Endothelial cell of umbilical vein (primary cell): ENCODE results near the gene ATG7. TPM values are rescaled to one million over a fixed set of nuclear protein-coding genes. Genes with fewer than 3 reads are reported as not detected.

Source experiments
- BruUV-seq: library from RNA; stranded (reverse); fragments of 400-500 nt; replicated peaks from 2 replicates; lab custom pipeline; 2021; lab: Mats Ljungman, UMichigan
- CTCF ChIA-PET: fragments of 300-600, 350-600 bp; sonication (Branson Sonifier 250); formaldehyde crosslinking; loops from one replicate; lab custom pipeline; 2021; ENCODE audit warnings: antibody characterized with exemption, inconsistent platforms; lab: Charles Lee
- POLR2A ChIA-PET: fragments of 300-600, 350-600 bp; sonication (Branson Sonifier 250); formaldehyde crosslinking; loops from one replicate; lab custom pipeline; 2021; ENCODE audit warnings: antibody characterized with exemption, inconsistent platforms; lab: Charles Lee
- DNase-seq: peaks from one replicate; pipeline ENCODE4 v3.0.0-alpha.2; 2011; ENCODE audit warnings: low read depth, low spot score
- FAIRE-seq: peaks from 2 replicates; lab custom pipeline; 2011; peaks lifted over from hg19 to GRCh38; lab: Jason Lieb, UNC
- H2AFZ ChIP-seq: 2 replicates; pipeline ENCODE4 v1.6.0; 2012; ENCODE audit warnings: low read depth, low read length, control low read depth, inconsistent platforms
- H3K27ac ChIP-seq: 2 replicates; pipeline ENCODE4 v1.5.1; 2011; ENCODE audit warnings: low read depth, mild to moderate bottlenecking, control low read depth, low read length, moderate library complexity; ENCODE audit not compliant: insufficient read depth
- H3K27me3 ChIP-seq, 2 experiments: 2 replicates each; pipeline versions ENCODE4 v1.6.0 to v1.6.1; 2011; ENCODE audit warnings: low read length in 2 of 2, mixed read lengths in 1 of 2; ENCODE audit not compliant: control insufficient read depth in 2 of 2, insufficient read depth in 2 of 2
- H3K36me3 ChIP-seq, 2 experiments: 2 replicates in 1 of 2; 3 replicates in 1 of 2; pipeline ENCODE4 v1.5.1; 2011; ENCODE audit warnings: low read length in 2 of 2, mild to moderate bottlenecking in 1 of 2, moderate library complexity in 1 of 2; ENCODE audit not compliant: control insufficient read depth in 2 of 2, insufficient read depth in 2 of 2; ENCODE audit errors: extremely low read depth in 1 of 2
- H3K4me1 ChIP-seq: 3 replicates; pipeline ENCODE4 v1.5.1; 2011; ENCODE audit warnings: mild to moderate bottlenecking, low read length; ENCODE audit not compliant: control insufficient read depth, insufficient read depth; ENCODE audit errors: extremely low read depth
- H3K4me2 ChIP-seq: 2 replicates; pipeline ENCODE4 v1.6.1; 2011; ENCODE audit warnings: low read length, control low read depth, mixed read lengths; ENCODE audit not compliant: insufficient read depth
- H3K4me3 ChIP-seq, 3 experiments: fragments of 200-600 bp in 1 of 3; sonication (generic), shearing (Covaris generic) in 1 of 3; replicated peaks in 1 of 3; 2 replicates each; pipeline ENCODE4 v1.5.1; 2011 to 2016; ENCODE audit warnings: control low read depth in 3 of 3, low read length in 3 of 3, mild to moderate bottlenecking in 2 of 3, inconsistent platforms in 1 of 3, low read depth in 1 of 3, moderate library complexity in 1 of 3; ENCODE audit not compliant: insufficient read depth in 1 of 3
- H3K79me2 ChIP-seq: 2 replicates; pipeline ENCODE4 v1.6.0; 2012; ENCODE audit warnings: low read length, inconsistent platforms; ENCODE audit not compliant: control insufficient read depth, insufficient read depth
- H3K9ac ChIP-seq: replicated peaks from 2 replicates; pipeline ENCODE3; 2011; ENCODE audit warnings: low read length, control low read depth; ENCODE audit not compliant: insufficient read depth; ENCODE audit errors: extremely low read depth
- H3K9me1 ChIP-seq: replicated peaks from 3 replicates; pipeline ENCODE4 v1.6.0; 2011; ENCODE audit warnings: mild to moderate bottlenecking, low read length; ENCODE audit not compliant: control insufficient read depth, insufficient read depth; ENCODE audit errors: extremely low read depth
- H3K9me3 ChIP-seq: replicated peaks from 2 replicates; pipeline ENCODE4 v1.5.1; 2012; ENCODE audit warnings: low read length, inconsistent platforms; ENCODE audit not compliant: control insufficient read depth, insufficient read depth
- H4K20me1 ChIP-seq: replicated peaks from 2 replicates; pipeline ENCODE3; 2011; ENCODE audit warnings: mild to moderate bottlenecking, low read length; ENCODE audit not compliant: control insufficient read depth, insufficient read depth; ENCODE audit errors: extremely low read depth
- CTCF ChIP-seq, 2 donors: IDR thresholded peaks; 1 replicate in 1 of 2; 2 replicates in 1 of 2; pipeline ENCODE4 v1.5.1; 2011; ENCODE audit warnings: low read length in 2 of 2, mild to moderate bottlenecking in 2 of 2, moderate library complexity in 2 of 2, control low read depth in 1 of 2, inconsistent platforms in 1 of 2, low read depth in 1 of 2; ENCODE audit not compliant: insufficient read depth in 1 of 2; ENCODE audit errors: extremely low read depth in 1 of 2
- FOS ChIP-seq: IDR thresholded peaks from 2 replicates; pipeline ENCODE4 v1.6.1; 2011; ENCODE audit warnings: mild to moderate bottlenecking, low read length, moderate library complexity, borderline replicate concordance; ENCODE audit not compliant: insufficient read depth
- GATA2 ChIP-seq: IDR thresholded peaks from 2 replicates; pipeline ENCODE4 v1.7.0; 2011; ENCODE audit warnings: low read depth, mild to moderate bottlenecking, moderate library complexity, mixed read lengths, low read length; ENCODE audit not compliant: insufficient read length, insufficient read depth
- MAX ChIP-seq: IDR thresholded peaks from 2 replicates; pipeline ENCODE4 v1.6.1; 2011; ENCODE audit not compliant: insufficient read depth, insufficient read length
- POLR2A ChIP-seq: IDR thresholded peaks from 2 replicates; pipeline ENCODE4 v1.6.1; 2012; ENCODE audit warnings: low read depth, mild to moderate bottlenecking, control low read depth, low read length
- POLR2AphosphoS5 ChIP-seq: IDR thresholded peaks from 2 replicates; pipeline ENCODE4 v1.6.1; 2012; ENCODE audit warnings: low read depth, mild to moderate bottlenecking, control low read depth, low read length, moderate library complexity; ENCODE audit not compliant: insufficient read depth
- dilution Hi-C: fragments of 300-500 bp; cut with MboI; formaldehyde crosslinking; loops from one replicate; pipeline ENCODE4 v1.15.0; 2019; ENCODE audit warnings: low sequenced_read_pairs; ENCODE audit not compliant: extremely low pct_ligation_motif_present
- intact Hi-C: fragments of 100-400 bp; cut with micrococcal nuclease; formaldehyde crosslinking; loops from one replicate; pipeline ENCODE4 v1.10.0; 2022
- polyA plus RNA-seq, 4 experiments: library from polyadenylated mRNA; depleted of rRNA in 3 of 4; stranded (reverse) in 3 of 4; unstranded in 1 of 4; fragments of >200 nt; gene quantifications; 2 replicates each; pipeline versions ENCODE4 v1.2.1 to v1.2.3, GENCODE V29; 2011 to 2012; ENCODE audit warnings: missing spikeins in 1 of 4
- total RNA-seq: library from RNA; stranded (reverse); gene quantifications from 2 replicates; pipeline ENCODE4 v1.2.3, GENCODE V29; 2021

Gene ATG7
- total and polyA plus RNA-seq, 2 donors (not counting 3 experiments of a cell fraction or from before 2014, with no cell fraction given) = 30.8 to 48.3 TPM

GRCh38 chr3:11331101-11331500 lies 58.9 kb downstream of the ATG7 start:
- BruUV-seq = no TSS peak
- DNase-seq (peak; percentile 73), FAIRE-seq (peak; percentile 90)
- POLR2A ChIA-PET = no interaction called here
- H3K9me1 ChIP-seq = no peaks in the 10 kb centered on the region
- H3K4me2 ChIP-seq = peak overlapping the region; percentile 9
- no peaks in the 10 kb centered on the region for H3K79me2 ChIP-seq
- CTCF ChIA-PET = interaction anchor here (0.8 to 2.1 kb wide), 4 partner anchors 87 to 271 kb away, joined by 3 to 9 read pairs (median 5); no protein-coding TSS in a partner anchor
- H3K27ac ChIP-seq = peak overlapping the region; percentile 60
- H3K4me1 ChIP-seq = peaks cover 40% of the 10 kb centered on the region
- H4K20me1 ChIP-seq = no peaks in the 10 kb centered on the region
- no peak overlapping the region for H2AFZ ChIP-seq
- intact Hi-C loops (loop anchor here (1.0 kb wide), 3 partner anchors 59 to 176 kb away; partner anchors contain the start of gene ATG7), dilution Hi-C loops (no loop called here)
- no peaks in the 10 kb centered on the region for H3K27me3 ChIP-seq
- no peak overlapping the region for H3K4me3 ChIP-seq
- peaks cover 2 to 3% of the 10 kb centered on the region in 2 experiments for H3K36me3 ChIP-seq
- no peak overlapping the region for H3K9ac ChIP-seq
- no peaks in the 10 kb centered on the region for H3K9me3 ChIP-seq
- TF ChIP-seq MAX (no peak), POLR2A (no peak), GATA2 (peak; percentile 44), FOS (peak; percentile 58), POLR2AphosphoS5 (peak; percentile 38), CTCF (IDR thresholded peaks at IDR 0.05; ENCODE audit: extremely low read depth in 1 of 2, insufficient read depth in 1 of 2, low read depth in 1 of 2, low read length in 2 of 2) (no peak)
